ENCODE measurements around the gene GNG7. TPM values are rescaled to one million over a fixed set of nuclear protein-coding genes. Genes with fewer than 3 reads are reported as not detected.

GNG7 gene
- total RNA-seq, 2 donors from 2014 or later = 8.7 to 22.9 TPM

- DNase-seq (ENCODE audit: low spot score) = no peak
These were observed 152.7 kb downstream of the GNG7 start for GRCh38 chr19:2549701-2550191.

GRCh38 chr19:2548966-2549365 is 153.5 kb downstream of the GNG7 start:
- Histone ChIP-seq H3K4me1 (replicated peaks) (peaks cover 13% of the 10 kb centered on the region), H3K36me3 (no peaks in the 10 kb centered on the region), H3K4me3 (no peak overlapping the region), H3K27ac (no peak overlapping the region), H3K9me3 (no peaks in the 10 kb centered on the region), H3K27me3 (replicated peaks; ENCODE audit: insufficient read depth) (no peaks in the 10 kb centered on the region)
- DNase-seq (ENCODE audit: low spot score) = no peak
- TF ChIP-seq POLR2AphosphoS5 (IDR thresholded peaks at IDR 0.05) = no peak
- no peak for TF ChIP-seq POLR2A (IDR thresholded peaks at IDR 0.05)
- TF ChIP-seq CTCF (IDR thresholded peaks at IDR 0.05) = no peak
- intact Hi-C loops (cut with DNase I) = no loop called here
- WGBS = 91% methylated on average over 11 of the region's 11 CpGs

More at GRCh38 chr19:2549701-2550191, 152.7 kb downstream of the GNG7 start:
- H3K9me3 ChIP-seq = no peaks in the 10 kb centered on the region
- TF ChIP-seq POLR2A (IDR thresholded peaks at IDR 0.05) = no peak
- TF ChIP-seq POLR2AphosphoS5 (IDR thresholded peaks at IDR 0.05) = no peak
- TF ChIP-seq CTCF (IDR thresholded peaks at IDR 0.05) = no peak
- no peaks in the 10 kb centered on the region for H3K36me3 ChIP-seq
- WGBS = 75% methylated on average over 11 of the region's 11 CpGs
- intact Hi-C loops (cut with DNase I) = no loop called here
- no peak overlapping the region for H3K27ac ChIP-seq
- peaks cover 5% of the 10 kb centered on the region for H3K4me1 ChIP-seq (replicated peaks)
- no peaks in the 10 kb centered on the region for H3K27me3 ChIP-seq (replicated peaks; ENCODE audit: insufficient read depth)
- no peak overlapping the region for H3K4me3 ChIP-seq

GRCh38 chr19:2547721-2548120 is 154.8 kb downstream of the GNG7 start:
- Histone ChIP-seq H3K4me1 (replicated peaks) (peaks cover 21% of the 10 kb centered on the region), H3K27ac (no peak overlapping the region), H3K9me3 (no peaks in the 10 kb centered on the region), H3K36me3 (no peaks in the 10 kb centered on the region), H3K27me3 (replicated peaks; ENCODE audit: insufficient read depth) (no peaks in the 10 kb centered on the region), H3K4me3 (no peak overlapping the region)
- no peak for DNase-seq (ENCODE audit: low spot score)
- no peak for TF ChIP-seq POLR2AphosphoS5 (IDR thresholded peaks at IDR 0.05)
- TF ChIP-seq CTCF (IDR thresholded peaks at IDR 0.05) = no peak
- no peak for TF ChIP-seq POLR2A (IDR thresholded peaks at IDR 0.05)
- 90% methylated on average over 5 of the region's 9 CpGs for WGBS
- intact Hi-C loops (cut with DNase I) = no loop called here

GRCh38 chr19:2547033-2547680 is 155.3 kb downstream of the GNG7 start:
- no peak for DNase-seq (ENCODE audit: low spot score)
- no peaks in the 10 kb centered on the region for H3K36me3 ChIP-seq
- 88% methylated on average over 15 of the region's 15 CpGs for WGBS
- no peak overlapping the region for H3K4me3 ChIP-seq
- H3K27me3 ChIP-seq (replicated peaks; ENCODE audit: insufficient read depth) = no peaks in the 10 kb centered on the region
- peak overlapping the region in 1 of 2 donors; percentile 92 for H3K27ac ChIP-seq
- H3K9me3 ChIP-seq = no peaks in the 10 kb centered on the region
- TF ChIP-seq CTCF (IDR thresholded peaks at IDR 0.05) (no peak), POLR2AphosphoS5 (IDR thresholded peaks at IDR 0.05) (no peak), POLR2A (IDR thresholded peaks at IDR 0.05) (no peak)
- H3K4me1 ChIP-seq (replicated peaks) = peaks cover 26% of the 10 kb centered on the region
- intact Hi-C loops (cut with DNase I) = no loop called here
